HG03196 (cell line): ENCODE data around the gene FAM241A.
"Not testable (repeated sequence)": the region's sequence is repeated elsewhere in the genome, so short reads cannot be mapped to it uniquely, and the experiment has no call there.

Experiments
- ATAC-seq: cut with Tn5 transposase; IDR thresholded peaks from one replicate; pipeline ENCODE4 v1.9.1; 2021; ENCODE audit not compliant: unreplicated experiment

The FAM241A gene

DNA sequence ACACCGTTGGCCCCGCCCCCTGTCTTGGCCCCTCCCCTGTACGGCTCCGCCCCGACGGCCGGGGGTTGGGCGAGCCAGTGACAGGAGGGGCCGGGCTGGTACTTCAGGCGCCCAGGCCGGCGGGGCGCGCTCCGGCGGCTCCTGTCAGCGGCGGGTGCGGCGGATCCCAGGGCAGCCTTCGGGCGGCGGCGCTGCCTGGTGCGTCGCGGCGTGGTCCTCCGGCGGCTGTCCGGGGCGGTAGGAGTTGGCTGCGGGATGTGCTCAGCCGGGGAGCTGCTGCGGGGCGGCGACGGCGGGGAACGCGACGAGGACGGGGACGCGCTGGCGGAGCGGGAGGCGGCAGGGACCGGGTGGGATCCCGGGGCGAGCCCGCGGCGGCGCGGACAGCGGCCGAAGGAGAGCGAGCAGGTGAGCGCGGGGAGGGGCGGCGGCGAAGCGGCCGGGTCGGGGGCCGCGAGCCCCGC, at the start of gene FAM241A:
TSS of gene FAM241A (plus strand) at position 129 of the 464 bp plus-strand sequence. CDS start at position 256, 127 bp downstream.
- peak; percentile 90 for ATAC-seq

GRCh38 chr4:112098841-112099530, 46.3 kb upstream of the FAM241A start:
- ATAC-seq = no peak

GRCh38 chr4:112099701-112100297, 45.5 kb upstream of the FAM241A start:
- ATAC-seq = peak; percentile 69

GRCh38 chr4:112102875-112103370, 42.3 kb upstream of the FAM241A start:
- ATAC-seq = no peak

DNA sequence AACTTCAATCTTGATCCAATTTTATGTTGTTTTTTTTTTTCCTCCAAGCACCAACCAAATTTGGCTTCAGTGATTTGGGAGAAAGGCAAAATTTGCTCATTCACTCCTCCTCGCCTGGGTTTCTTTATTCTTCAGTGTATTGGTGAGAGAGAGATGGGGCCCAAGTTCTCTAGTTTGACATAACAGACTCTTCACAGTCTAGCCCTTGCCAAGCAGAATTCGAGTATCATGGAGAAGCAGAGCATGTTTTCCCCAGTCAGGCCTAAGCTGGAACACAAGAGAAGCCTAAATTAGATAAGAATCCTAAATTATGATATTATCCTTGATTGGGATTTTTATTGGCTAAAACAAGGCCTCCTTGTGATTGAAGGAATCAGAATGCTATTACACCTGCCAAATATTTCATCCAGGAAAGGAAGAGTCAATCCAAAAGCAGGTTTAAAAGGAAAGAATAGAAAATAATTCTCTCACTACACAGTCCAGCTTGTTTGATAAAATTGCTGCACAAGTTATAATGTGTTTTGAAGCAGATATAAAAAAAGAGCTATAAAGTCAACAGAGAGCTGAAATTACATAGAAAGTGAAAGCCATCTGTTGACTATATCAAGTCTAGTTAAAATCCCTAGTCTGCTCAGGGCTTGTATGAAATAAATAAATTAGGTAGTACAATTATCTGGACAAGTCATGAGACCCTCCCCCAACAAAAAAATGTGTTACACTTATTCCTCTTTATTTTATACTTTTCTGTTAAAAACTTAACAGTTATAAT, 39.9 kb upstream of the FAM241A start:
- no peak for ATAC-seq

DNA sequence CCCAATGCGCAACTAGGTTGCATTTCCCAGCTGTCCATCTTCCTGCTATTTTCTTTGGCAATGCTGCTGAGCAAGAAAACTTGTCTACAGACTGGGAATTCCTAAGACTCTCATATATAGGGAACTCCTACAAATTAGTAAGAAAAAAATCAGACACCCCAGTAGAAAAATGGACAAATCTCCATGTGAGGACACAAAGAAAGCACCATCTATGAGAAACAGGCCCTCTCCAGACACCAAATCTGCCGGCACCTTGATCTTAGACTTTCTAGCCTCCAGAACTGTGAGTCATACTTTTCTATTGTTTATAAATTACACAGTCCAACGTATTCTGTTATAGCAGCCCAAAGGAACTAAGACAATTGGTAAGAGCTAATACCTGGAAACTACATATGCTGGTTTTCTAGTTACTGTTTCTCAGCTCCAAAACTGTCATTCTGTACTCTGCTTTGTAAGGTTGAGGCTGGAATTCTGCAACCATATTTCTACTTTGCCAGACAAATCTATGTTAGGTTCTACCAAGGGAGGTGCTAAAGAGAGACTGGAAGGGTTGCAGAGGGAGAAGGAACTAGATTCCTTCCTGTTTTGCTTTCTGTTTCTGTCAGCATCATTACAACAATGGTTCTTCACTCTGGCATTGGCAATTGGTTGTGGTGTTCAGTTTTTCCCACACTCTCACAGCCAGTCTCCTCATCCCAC, 35.7 kb upstream of the FAM241A start:
- peak; percentile 58 for ATAC-seq

- no peak for ATAC-seq
Observed at GRCh38 chr4:112110059-112110425, 35.2 kb upstream of the FAM241A start.

DNA sequence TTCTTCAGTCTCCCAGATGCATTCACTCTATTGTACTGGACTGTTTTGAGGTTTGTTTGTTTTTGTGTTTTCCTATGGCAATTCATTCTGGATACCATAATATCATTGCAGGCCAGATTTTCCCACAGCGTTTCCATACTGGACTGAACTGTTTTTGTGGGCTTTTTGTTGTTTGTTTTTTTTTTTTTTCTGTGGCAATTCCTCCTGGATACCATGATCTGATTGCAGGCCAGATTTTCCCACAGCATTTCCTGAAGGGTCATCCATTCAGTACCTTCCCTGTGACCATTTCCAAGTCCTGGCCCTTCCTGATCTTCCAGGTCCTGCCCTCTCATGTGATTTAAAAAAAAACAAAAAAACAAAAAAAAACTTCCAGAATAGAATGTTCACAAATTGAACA, 33.9 kb upstream of the FAM241A start:
- ATAC-seq = no peak

GRCh38 chr4:112112095-112112494, 33.2 kb upstream of the FAM241A start:
- ATAC-seq = not testable (repeated sequence)

DNA sequence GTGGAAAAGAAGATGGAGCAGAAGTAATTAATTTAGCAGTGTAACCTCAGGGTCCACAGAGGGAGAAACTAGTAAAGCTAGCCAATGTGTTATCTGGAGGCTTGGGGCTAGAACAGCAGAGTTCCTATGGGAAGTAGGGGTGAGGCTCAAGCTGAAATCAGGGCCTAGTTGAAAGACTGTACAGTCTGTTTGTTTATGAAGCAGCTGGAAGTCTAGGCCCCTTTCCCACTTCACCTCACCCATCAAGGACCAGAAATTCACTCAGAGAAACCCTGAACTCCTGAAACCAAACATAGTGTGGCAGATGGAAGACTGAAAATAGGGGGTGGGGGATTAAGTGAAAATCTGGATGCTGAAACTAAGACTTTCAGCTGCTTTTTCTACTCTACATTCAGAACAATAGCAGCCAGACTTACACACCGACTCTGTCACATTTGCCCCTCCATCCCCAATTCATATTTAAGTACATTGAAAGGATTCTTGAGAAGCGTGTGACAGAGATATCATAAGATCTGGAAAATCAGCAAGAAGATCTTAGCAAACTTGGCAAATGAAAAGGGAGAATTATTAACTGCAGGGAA, 32.6 kb upstream of the FAM241A start:
- no peak for ATAC-seq

GRCh38 chr4:112113864-112114263, 31.4 kb upstream of the FAM241A start:
- ATAC-seq = no peak

DNA sequence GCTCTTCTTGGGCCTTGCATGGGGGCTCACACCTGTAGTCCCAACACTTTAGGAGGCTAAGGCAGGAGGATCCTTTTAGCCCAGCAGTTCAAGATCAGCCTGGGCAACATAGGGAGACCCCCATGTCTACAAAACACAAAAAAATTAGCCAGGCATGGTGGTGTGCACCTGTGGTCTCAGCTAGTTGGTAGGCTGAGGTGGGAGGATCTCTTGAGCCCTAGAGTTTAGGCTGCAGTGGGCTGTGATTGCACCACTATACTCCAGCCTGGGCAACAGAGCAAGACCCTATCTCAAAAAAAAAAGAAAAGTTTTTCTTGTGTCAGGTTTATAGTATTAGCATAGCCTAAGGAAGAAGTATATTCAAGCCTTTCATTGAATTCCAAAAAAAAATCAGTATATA, 30.8 kb upstream of the FAM241A start:
- ATAC-seq = no peak

DNA sequence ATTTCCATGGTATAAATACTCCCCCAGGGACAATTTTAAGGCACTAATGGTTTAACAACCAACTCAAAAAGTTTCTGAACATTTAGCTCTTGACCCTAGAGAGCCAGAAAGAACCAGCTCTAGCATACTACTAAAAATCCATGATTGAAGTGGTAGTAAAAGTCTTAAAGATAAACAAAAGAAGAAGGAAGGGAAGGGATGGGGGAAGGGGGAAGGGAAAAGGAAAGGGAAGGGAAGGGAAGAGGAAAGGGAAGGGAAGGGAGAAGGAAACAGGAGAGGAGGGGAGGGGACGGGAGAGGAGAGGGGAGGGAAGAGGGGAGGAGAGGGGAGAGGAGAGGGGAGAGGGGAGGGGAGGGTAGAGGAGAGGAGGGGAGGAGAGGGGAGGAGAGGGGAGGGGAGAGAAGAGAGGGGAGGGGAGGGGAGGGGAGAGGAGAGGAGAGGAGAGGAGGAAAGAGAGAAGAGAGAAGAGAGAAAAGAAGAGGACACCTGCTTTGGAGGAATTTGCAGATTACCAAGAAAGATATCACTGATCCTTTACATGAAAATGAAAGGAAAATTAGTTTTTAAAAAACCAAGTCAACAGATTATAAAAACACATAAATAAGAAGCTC, 26.4 kb upstream of the FAM241A start:
- no peak for ATAC-seq

DNA sequence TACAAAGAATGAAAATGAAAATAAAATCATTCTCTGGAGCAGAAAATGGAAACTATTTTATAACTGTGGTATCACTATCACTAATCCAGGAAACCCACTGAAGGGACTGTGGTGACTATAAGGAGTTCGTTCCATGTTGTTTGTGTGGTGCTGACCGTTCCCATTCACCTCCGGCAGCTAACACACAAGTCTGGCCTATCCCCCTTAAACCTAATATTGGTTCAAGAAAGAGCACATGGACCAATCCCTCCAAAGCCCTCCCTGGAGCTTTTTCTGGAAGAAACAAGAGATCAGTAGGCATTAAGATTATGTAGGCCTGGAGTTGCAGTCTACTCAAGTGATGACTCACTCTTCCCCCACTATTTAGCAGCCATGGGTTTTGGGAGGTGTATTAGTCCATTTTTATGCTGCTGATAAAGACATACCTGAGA, 25.9 kb upstream of the FAM241A start:
- ATAC-seq = peak; percentile 75

GRCh38 chr4:112120021-112120420, 25.2 kb upstream of the FAM241A start:
- no peak for ATAC-seq

DNA sequence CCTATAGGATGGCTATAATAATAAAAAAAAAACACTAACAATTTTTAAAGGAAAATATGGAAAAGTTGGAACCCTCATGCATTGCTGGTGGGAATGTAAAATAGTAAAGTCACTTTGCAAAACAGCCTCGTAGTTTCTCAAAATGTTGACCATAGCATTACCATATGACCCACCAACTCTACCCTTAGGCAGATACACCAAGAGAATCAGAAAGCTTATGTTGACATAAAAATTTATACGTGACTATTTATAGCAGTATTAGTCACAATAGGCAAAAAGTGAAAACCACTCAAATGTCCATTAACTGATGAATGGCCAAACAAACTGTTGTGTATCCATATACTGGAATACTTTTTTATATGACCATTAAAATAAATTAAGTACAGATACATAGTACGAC, 19.8 kb upstream of the FAM241A start:
- no peak for ATAC-seq

DNA sequence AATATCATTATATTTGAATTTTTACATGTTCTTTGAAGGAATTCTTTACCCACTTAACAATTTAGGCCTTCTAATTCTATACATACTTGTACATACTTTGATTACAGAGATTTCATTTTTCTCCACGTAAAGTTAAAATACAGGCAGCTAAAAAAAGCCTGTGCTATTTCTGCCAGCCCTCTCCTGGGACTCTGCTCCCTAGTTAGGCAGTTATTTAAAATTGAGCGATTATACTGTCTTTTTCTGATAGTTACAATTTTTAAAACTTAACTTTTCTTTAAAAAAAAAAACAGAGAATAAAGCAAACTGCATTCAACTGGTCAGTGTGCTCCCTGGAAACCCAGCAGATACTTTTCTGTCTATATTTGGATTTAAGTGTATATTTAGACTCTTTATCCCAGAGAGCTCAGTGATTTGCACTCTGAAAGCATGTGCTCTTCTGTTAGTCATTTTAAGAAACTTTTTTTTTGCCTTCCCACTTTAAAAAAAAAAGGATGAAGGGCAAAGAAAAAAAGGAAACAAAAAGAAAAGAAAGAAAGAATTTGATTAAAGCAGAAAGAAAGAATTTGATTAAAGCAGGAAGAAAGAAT, 18.1 kb upstream of the FAM241A start:
- ATAC-seq = no peak

DNA sequence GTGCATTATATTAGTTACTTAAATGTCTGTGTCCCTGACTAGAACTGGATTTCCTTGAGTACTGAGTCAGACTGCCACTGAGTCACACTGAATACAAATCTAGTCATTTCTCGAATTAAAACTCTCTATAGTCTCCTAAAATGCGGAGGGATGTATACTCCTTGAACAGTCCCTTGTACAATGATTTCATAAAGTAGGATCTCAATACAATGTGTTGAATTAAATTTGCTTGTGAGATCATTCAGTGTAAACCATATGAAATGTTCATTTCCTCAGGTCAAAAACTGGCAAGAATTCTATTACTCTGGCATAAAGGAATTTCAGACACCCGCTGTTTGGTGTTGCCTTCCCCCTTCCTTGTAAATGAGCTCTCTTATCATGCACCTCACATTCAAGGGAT, 17.5 kb upstream of the FAM241A start:
- ATAC-seq = no peak

DNA sequence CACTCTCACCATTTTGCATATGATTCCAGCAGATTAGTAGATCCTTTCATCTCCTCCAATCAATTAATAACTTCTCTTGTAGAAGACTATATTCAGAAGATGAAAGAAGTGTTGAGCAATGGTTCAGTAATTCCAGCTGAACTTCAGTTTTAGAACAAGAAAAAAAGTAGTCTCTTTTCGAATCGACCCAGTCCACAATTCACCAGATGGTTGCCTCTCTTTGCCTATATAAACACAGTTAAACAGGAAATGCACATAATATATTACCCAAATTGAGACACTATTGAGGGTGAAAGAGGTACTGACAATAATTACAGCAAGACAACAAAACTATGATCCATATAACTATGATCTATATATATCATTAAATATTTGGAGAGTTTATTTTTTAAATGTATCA, 16.8 kb upstream of the FAM241A start:
- ATAC-seq = peak; percentile 52

GRCh38 chr4:112130906-112131305, 14.3 kb upstream of the FAM241A start:
- ATAC-seq = no peak
